Gastroesophageal sphincter (tissue), 3 donors: ENCODE data around the gene TMEM185B.

Experiments
- CTCF ChIP-seq, 4 experiments: fragments of 200-600 bp in 2 of 4; fragments of 450-650 bp in 2 of 4; sonication (generic) in 1 of 4; IDR thresholded peaks; one replicate each; pipeline ENCODE4 v1.5.1; 2017 to 2019; ENCODE audit warnings: antibody characterized with exemption in 4 of 4, mild to moderate bottlenecking in 2 of 4, moderate library complexity in 2 of 4
- EP300 ChIP-seq: sonication (generic); formaldehyde crosslinking; IDR thresholded peaks from one replicate; pipeline ENCODE4 v1.6.1; 2017; ENCODE audit warnings: antibody characterized with exemption, mild to moderate bottlenecking
- POLR2A ChIP-seq, 2 donors: fragments of 450-650 bp; IDR thresholded peaks; one replicate each; pipeline ENCODE4 v1.6.1; 2017; ENCODE audit warnings: antibody characterized with exemption in 2 of 2, mild to moderate bottlenecking in 2 of 2, moderate library complexity in 1 of 2

GRCh38 chr2:120241684-120242083, 18.5 kb upstream of the TMEM185B start:
- TF ChIP-seq POLR2A (IDR thresholded peaks at IDR 0.05) (no peak), EP300 (no peak), CTCF (IDR thresholded peaks at IDR 0.05) (no peak)
